Measurements from ENCODE around the gene ARSG. TPM values are rescaled to one million over a fixed set of nuclear protein-coding genes. Genes with fewer than 3 reads are reported as not detected.

Gene ARSG
- polyA plus RNA-seq, 3 donors: 15.5 to 19.3 (median 19.2) TPM

GRCh38 chr17:68288375-68288774, 2.9 kb upstream of the ARSG start:
- intact Hi-C loops (cut with micrococcal nuclease): no loop called here
- Mint-ChIP-seq H3K9me3 (peaks cover 0 to 2% (median 0%) of the 10 kb centered on the region in 7 donors), H3K36me3 (peaks cover 27 to 48% of the 10 kb centered on the region in 2 donors), H3K27ac (peak overlapping the region; percentile 96 to 100 (median 99)), H3K4me3 (peak overlapping the region; percentile 97 to 99), H3K27me3 (ENCODE audit: low read depth in 3 of 3) (peaks cover 0 to 2% (median 0%) of the 10 kb centered on the region in 3 donors), H3K4me1 (peaks cover 41% of the 10 kb centered on the region)
- peak; percentile 87 to 93 (median 88) for DNase-seq
- peaks cover 20 to 33% of the 10 kb centered on the region in 2 donors for H3K36me3 ChIP-seq (replicated peaks in 1 of 2; ENCODE audit: control insufficient read depth in 1 of 2, insufficient read depth in 2 of 2, low read length in 2 of 2)
- H3K27ac ChIP-seq (ENCODE audit: low read depth in 1 of 2, low read length in 2 of 2): peak overlapping the region; percentile 97 to 100
- WGBS (ENCODE audit: insufficient coverage): no CpG with 5 or more reads among the region's 5 CpGs
- peak overlapping the region; percentile 22 to 97 (median 87) for H3K4me3 ChIP-seq (replicated peaks in 1 of 3; ENCODE audit: low read depth in 2 of 3, low read length in 3 of 3)
- no peak overlapping the region for H2AFZ ChIP-seq (ENCODE audit: insufficient read depth, low read depth, low read length, poor library complexity, severe bottlenecking)
- peak overlapping the region; percentile 100 for H3K9ac ChIP-seq (ENCODE audit: insufficient read depth, low read length, poor library complexity, severe bottlenecking)
- H3K79me2 ChIP-seq (ENCODE audit: insufficient read depth, low read length): peaks cover 74% of the 10 kb centered on the region
- no peaks in the 10 kb centered on the region for H3K27me3 ChIP-seq (ENCODE audit: control insufficient read depth in 2 of 2, insufficient read depth in 2 of 2, low read length in 2 of 2)
- H3K9me3 ChIP-seq (replicated peaks in 1 of 2; ENCODE audit: control insufficient read depth in 1 of 2, insufficient read depth in 1 of 2, low read length in 2 of 2): no peaks in the 10 kb centered on the region
- peak overlapping the region; percentile 79 for H3K4me2 ChIP-seq (replicated peaks; ENCODE audit: extremely low read depth, low read length, poor library complexity, severe bottlenecking)
- H4K20me1 ChIP-seq (ENCODE audit: insufficient read depth, low read length): peaks cover 21% of the 10 kb centered on the region
- TF ChIP-seq CTCF (IDR thresholded peaks at IDR 0.05): no peak
- peaks cover 44 to 53% of the 10 kb centered on the region in 2 donors for H3K4me1 ChIP-seq (ENCODE audit: control insufficient read depth in 1 of 2, insufficient read depth in 2 of 2, low read length in 2 of 2)

GRCh38 chr17:68288804-68289203, 2.5 kb upstream of the ARSG start:
- Histone ChIP-seq H3K4me3 (replicated peaks in 1 of 3; ENCODE audit: low read depth in 2 of 3, low read length in 3 of 3) (peak overlapping the region; percentile 82 to 97 (median 87)), H3K27ac (ENCODE audit: low read depth in 1 of 2, low read length in 2 of 2) (peak overlapping the region; percentile 97 to 100), H3K9ac (ENCODE audit: insufficient read depth, low read length, poor library complexity, severe bottlenecking) (peak overlapping the region; percentile 100), H3K9me3 (replicated peaks in 1 of 2; ENCODE audit: control insufficient read depth in 1 of 2, insufficient read depth in 1 of 2, low read length in 2 of 2) (no peaks in the 10 kb centered on the region), H3K4me2 (replicated peaks; ENCODE audit: extremely low read depth, low read length, poor library complexity, severe bottlenecking) (peak overlapping the region; percentile 79), H3K36me3 (replicated peaks in 1 of 2; ENCODE audit: control insufficient read depth in 1 of 2, insufficient read depth in 2 of 2, low read length in 2 of 2) (peaks cover 20 to 29% of the 10 kb centered on the region in 2 donors), H4K20me1 (ENCODE audit: insufficient read depth, low read length) (peaks cover 19% of the 10 kb centered on the region), H3K27me3 (ENCODE audit: control insufficient read depth in 2 of 2, insufficient read depth in 2 of 2, low read length in 2 of 2) (no peaks in the 10 kb centered on the region), H2AFZ (ENCODE audit: insufficient read depth, low read depth, low read length, poor library complexity, severe bottlenecking) (no peak overlapping the region), H3K4me1 (ENCODE audit: control insufficient read depth in 1 of 2, insufficient read depth in 2 of 2, low read length in 2 of 2) (peaks cover 49 to 57% of the 10 kb centered on the region in 2 donors), H3K79me2 (ENCODE audit: insufficient read depth, low read length) (peaks cover 75% of the 10 kb centered on the region)
- DNase-seq: peak; percentile 86 to 96 (median 93)
- Mint-ChIP-seq H3K4me3 (peak overlapping the region; percentile 97 to 99), H3K4me1 (peaks cover 44% of the 10 kb centered on the region), H3K27ac (peak overlapping the region; percentile 96 to 100 (median 99)), H3K36me3 (peaks cover 27 to 44% of the 10 kb centered on the region in 2 donors), H3K9me3 (peaks cover 0 to 2% (median 0%) of the 10 kb centered on the region in 7 donors), H3K27me3 (ENCODE audit: low read depth in 3 of 3) (peaks cover 0 to 2% (median 0%) of the 10 kb centered on the region in 3 donors)
- intact Hi-C loops (cut with micrococcal nuclease): no loop called here
- WGBS (ENCODE audit: insufficient coverage): 28% methylated on average over 4 of the region's 7 CpGs
- peak; percentile 73 for TF ChIP-seq CTCF (IDR thresholded peaks at IDR 0.05)
